ENCODE results near the gene CXCL8.
"Not testable (repeated sequence)": the region's sequence is repeated elsewhere in the genome, so short reads cannot be mapped to it uniquely, and the experiment has no call there.

CXCL8 gene

GRCh38 chr4:73740353-73740778 lies at the start of gene CXCL8:
Gene CXCL8 (plus strand): TSS chr4:73740569. CDS start chr4:73740659, 90 bp downstream.
- no peak within 1 kb of the TSS for H3K4me3 ChIP-seq (ENCODE audit: low read depth, low read length, poor library complexity, severe bottlenecking)
- no peaks in the 10 kb centered on the region for H3F3A ChIP-seq (ENCODE audit: insufficient read depth, low read length)
- H3K9ac ChIP-seq (ENCODE audit: low read length) = no peak within 1 kb of the TSS
- no peak within 1 kb of the TSS for H3K27ac ChIP-seq (ENCODE audit: low read depth, low read length, poor library complexity, severe bottlenecking)
- no peak within 1 kb of the TSS for H2AFZ ChIP-seq (ENCODE audit: low read length)
- H3K4me2 ChIP-seq (ENCODE audit: low read length) = no peak within 1 kb of the TSS
- H3K27me3 ChIP-seq (ENCODE audit: insufficient read depth, low read length) = no peaks in the 10 kb centered on the region
- no peak for TF ChIP-seq CTCF (IDR thresholded peaks at IDR 0.05; ENCODE audit: low read length)
- no peak for TF ChIP-seq EZH2 (IDR thresholded peaks at IDR 0.05; ENCODE audit: borderline replicate concordance, low read length)
- H3K9me2 ChIP-seq (ENCODE audit: low read depth, low read length) = no peaks in the 10 kb centered on the region
- no peaks in the 10 kb centered on the region for H3K9me3 ChIP-seq (ENCODE audit: low read length)
- no peaks in the 10 kb centered on the region for H3K4me1 ChIP-seq (ENCODE audit: insufficient read depth, low read length, severe bottlenecking)
- no peaks in the 10 kb centered on the region for H4K20me1 ChIP-seq (ENCODE audit: insufficient read depth, low read length)
- no peaks in the 10 kb centered on the region for H3K79me2 ChIP-seq (ENCODE audit: insufficient read depth, low read length)
- no peaks in the 10 kb centered on the region for H3K36me3 ChIP-seq (ENCODE audit: insufficient read depth, low read length)

- not testable (repeated sequence) for H4K20me1 ChIP-seq (ENCODE audit: insufficient read depth, low read length); H3K9me2 ChIP-seq (ENCODE audit: low read depth, low read length); H3K4me1 ChIP-seq (ENCODE audit: insufficient read depth, low read length, severe bottlenecking); H3F3A ChIP-seq (ENCODE audit: insufficient read depth, low read length); H3K27me3 ChIP-seq (ENCODE audit: insufficient read depth, low read length); H3K9ac ChIP-seq (ENCODE audit: low read length); H3K36me3 ChIP-seq (ENCODE audit: insufficient read depth, low read length); H3K4me3 ChIP-seq (ENCODE audit: low read depth, low read length, poor library complexity, severe bottlenecking); H3K4me2 ChIP-seq (ENCODE audit: low read length); H2AFZ ChIP-seq (ENCODE audit: low read length); H3K79me2 ChIP-seq (ENCODE audit: insufficient read depth, low read length); H3K27ac ChIP-seq (ENCODE audit: low read depth, low read length, poor library complexity, severe bottlenecking); H3K9me3 ChIP-seq (ENCODE audit: low read length)
Observed at GRCh38 chr4:73691201-73691600, 49.2 kb upstream of the CXCL8 start.

GRCh38 chr4:73691759-73692158 lies 48.6 kb upstream of the CXCL8 start:
- no peaks in the 10 kb centered on the region for H3F3A ChIP-seq (ENCODE audit: insufficient read depth, low read length)
- H3K4me3 ChIP-seq (ENCODE audit: low read depth, low read length, poor library complexity, severe bottlenecking) = no peak overlapping the region
- no peak overlapping the region for H3K27ac ChIP-seq (ENCODE audit: low read depth, low read length, poor library complexity, severe bottlenecking)
- H3K36me3 ChIP-seq (ENCODE audit: insufficient read depth, low read length) = no peaks in the 10 kb centered on the region
- no peaks in the 10 kb centered on the region for H3K9me3 ChIP-seq (ENCODE audit: low read length)
- H3K9ac ChIP-seq (ENCODE audit: low read length) = no peak overlapping the region
- H4K20me1 ChIP-seq (ENCODE audit: insufficient read depth, low read length) = no peaks in the 10 kb centered on the region
- H3K27me3 ChIP-seq (ENCODE audit: insufficient read depth, low read length) = no peaks in the 10 kb centered on the region
- no peaks in the 10 kb centered on the region for H3K9me2 ChIP-seq (ENCODE audit: low read depth, low read length)
- H3K79me2 ChIP-seq (ENCODE audit: insufficient read depth, low read length) = no peaks in the 10 kb centered on the region
- no peak overlapping the region for H3K4me2 ChIP-seq (ENCODE audit: low read length)
- H2AFZ ChIP-seq (ENCODE audit: low read length) = no peak overlapping the region
- TF ChIP-seq CTCF (IDR thresholded peaks at IDR 0.05; ENCODE audit: low read length) = no peak
- no peak for TF ChIP-seq EZH2 (IDR thresholded peaks at IDR 0.05; ENCODE audit: borderline replicate concordance, low read length)
- H3K4me1 ChIP-seq (ENCODE audit: insufficient read depth, low read length, severe bottlenecking) = no peaks in the 10 kb centered on the region

GRCh38 chr4:73692254-73692653 lies 48.1 kb upstream of the CXCL8 start:
- H3K9me3 ChIP-seq (ENCODE audit: low read length) = no peaks in the 10 kb centered on the region
- H3K4me1 ChIP-seq (ENCODE audit: insufficient read depth, low read length, severe bottlenecking) = no peaks in the 10 kb centered on the region
- H3K4me2 ChIP-seq (ENCODE audit: low read length) = no peak overlapping the region
- H3K27me3 ChIP-seq (ENCODE audit: insufficient read depth, low read length) = no peaks in the 10 kb centered on the region
- no peaks in the 10 kb centered on the region for H3F3A ChIP-seq (ENCODE audit: insufficient read depth, low read length)
- TF ChIP-seq EZH2 (IDR thresholded peaks at IDR 0.05; ENCODE audit: borderline replicate concordance, low read length) = no peak
- TF ChIP-seq CTCF (IDR thresholded peaks at IDR 0.05; ENCODE audit: low read length) = no peak
- no peaks in the 10 kb centered on the region for H4K20me1 ChIP-seq (ENCODE audit: insufficient read depth, low read length)
- H3K4me3 ChIP-seq (ENCODE audit: low read depth, low read length, poor library complexity, severe bottlenecking) = no peak overlapping the region
- no peak overlapping the region for H2AFZ ChIP-seq (ENCODE audit: low read length)
- no peaks in the 10 kb centered on the region for H3K36me3 ChIP-seq (ENCODE audit: insufficient read depth, low read length)
- no peak overlapping the region for H3K9ac ChIP-seq (ENCODE audit: low read length)
- no peak overlapping the region for H3K27ac ChIP-seq (ENCODE audit: low read depth, low read length, poor library complexity, severe bottlenecking)
- H3K79me2 ChIP-seq (ENCODE audit: insufficient read depth, low read length) = no peaks in the 10 kb centered on the region
- H3K9me2 ChIP-seq (ENCODE audit: low read depth, low read length) = no peaks in the 10 kb centered on the region
